ENCODE measurements around the gene MARK3. TPM values are rescaled to one million over a fixed set of nuclear protein-coding genes. Genes with fewer than 3 reads are reported as not detected.

Gene MARK3
- polyA plus RNA-seq, 4 donors: 79.3 to 106 (median 94.3) TPM

GRCh38 chr14:103483600-103483999, 98.4 kb downstream of the MARK3 start:
- DNase-seq (ENCODE audit: low read depth in 4 of 4, low spot score in 3 of 4): peak in 1 of 4 donors; percentile 17

- no peak for DNase-seq (ENCODE audit: low read depth in 4 of 4, low spot score in 3 of 4)
Measured at GRCh38 chr14:103485504-103485903, 100.3 kb downstream of the MARK3 start.

- DNase-seq (ENCODE audit: low read depth in 4 of 4, low spot score in 3 of 4): no peak
Measured at GRCh38 chr14:103488071-103488470, 102.9 kb downstream of the MARK3 start.

- DNase-seq (ENCODE audit: low read depth in 4 of 4, low spot score in 3 of 4): no peak
Measured at GRCh38 chr14:103488960-103489359, 103.7 kb downstream of the MARK3 start.

- DNase-seq (ENCODE audit: low read depth in 4 of 4, low spot score in 3 of 4): no peak
Measured at GRCh38 chr14:103489621-103490020, 104.4 kb downstream of the MARK3 start.

GRCh38 chr14:103491691-103492090, 106.5 kb downstream of the MARK3 start:
- DNase-seq (ENCODE audit: low read depth in 4 of 4, low spot score in 3 of 4): no peak

- DNase-seq (ENCODE audit: low read depth in 4 of 4, low spot score in 3 of 4): no peak
Measured at GRCh38 chr14:103492156-103492925, 107.1 kb downstream of the MARK3 start.

GRCh38 chr14:103495854-103496253, 110.6 kb downstream of the MARK3 start:
- DNase-seq (ENCODE audit: low read depth in 4 of 4, low spot score in 3 of 4): no peak

GRCh38 chr14:103496776-103497175, 111.6 kb downstream of the MARK3 start:
- DNase-seq (ENCODE audit: low read depth in 4 of 4, low spot score in 3 of 4): no peak

- no peak for DNase-seq (ENCODE audit: low read depth in 4 of 4, low spot score in 3 of 4)
Measured at GRCh38 chr14:103499709-103500108, 114.5 kb downstream of the MARK3 start.

- DNase-seq (ENCODE audit: low read depth in 4 of 4, low spot score in 3 of 4): no peak
Measured at GRCh38 chr14:103500148-103500990, 115.2 kb downstream of the MARK3 start.

- DNase-seq (ENCODE audit: low read depth in 4 of 4, low spot score in 3 of 4): no peak
Measured at GRCh38 chr14:103501041-103501870, 116.0 kb downstream of the MARK3 start.

- DNase-seq (ENCODE audit: low read depth in 4 of 4, low spot score in 3 of 4): no peak
Measured at GRCh38 chr14:103501921-103502669, 116.9 kb downstream of the MARK3 start.

- DNase-seq (ENCODE audit: low read depth in 4 of 4, low spot score in 3 of 4): no peak
Measured at GRCh38 chr14:103502877-103503276, 117.7 kb downstream of the MARK3 start.

GRCh38 chr14:103503296-103503695, 118.1 kb downstream of the MARK3 start:
- no peak for DNase-seq (ENCODE audit: low read depth in 4 of 4, low spot score in 3 of 4)

GRCh38 chr14:103504991-103505565, 119.9 kb downstream of the MARK3 start:
- DNase-seq (ENCODE audit: low read depth in 4 of 4, low spot score in 3 of 4): no peak

GRCh38 chr14:103507751-103508150, 122.5 kb downstream of the MARK3 start:
- no peak for DNase-seq (ENCODE audit: low read depth in 4 of 4, low spot score in 3 of 4)

GRCh38 chr14:103508521-103509329, 123.5 kb downstream of the MARK3 start:
- no peak for DNase-seq (ENCODE audit: low read depth in 4 of 4, low spot score in 3 of 4)

Data from left renal pelvis (tissue), 4 donors.